H1 (cell line): ENCODE measurements around the gene WDR27. TPM values are rescaled to one million over a fixed set of nuclear protein-coding genes. Genes with fewer than 3 reads are reported as not detected.

Source experiments
- CTCF ChIA-PET: fragments of 300-600 bp; sonication (Branson Sonifier 250); formaldehyde crosslinking; loops from one replicate; lab custom pipeline; 2021; ENCODE audit not compliant: partially characterized antibody; lab: Charles Lee
- POLR2A ChIA-PET: fragments of 300-600 bp; sonication (Branson Sonifier 250); formaldehyde crosslinking; loops from one replicate; lab custom pipeline; 2021; ENCODE audit warnings: inconsistent platforms; ENCODE audit not compliant: partially characterized antibody; lab: Charles Lee
- DNase-seq, 2 experiments: peaks; one replicate each; pipeline versions ENCODE4 v3.0.0 to v3.0.0-alpha.2; 2010 to 2022; ENCODE audit warnings: low spot score in 2 of 2, low read depth in 1 of 2, mixed read lengths in 1 of 2
- FAIRE-seq: peaks from 2 replicates; lab custom pipeline; 2011; peaks lifted over from hg19 to GRCh38; lab: Jason Lieb, UNC
- H2AFZ ChIP-seq: 2 replicates; pipeline ENCODE4 v1.8.1; 2012; ENCODE audit warnings: low read length, inconsistent platforms
- H2AK5ac ChIP-seq: 2 replicates; pipeline ENCODE4 v1.6.1; 2013; ENCODE audit warnings: low read depth, low read length
- H2BK120ac ChIP-seq: replicated peaks from 2 replicates; pipeline ENCODE3; 2013; ENCODE audit warnings: low read depth, low read length, inconsistent platforms
- H2BK12ac ChIP-seq: 2 replicates; pipeline ENCODE4 v1.6.1; 2013; ENCODE audit warnings: low read depth, low read length
- H2BK15ac ChIP-seq: 2 replicates; pipeline ENCODE4 v1.6.1; 2013; ENCODE audit warnings: low read length
- H2BK20ac ChIP-seq: 2 replicates; pipeline ENCODE4 v1.6.1; 2013; ENCODE audit warnings: low read length
- H2BK5ac ChIP-seq: 2 replicates; pipeline ENCODE4 v1.6.1; 2013; ENCODE audit warnings: low read depth, low read length
- H3K14ac ChIP-seq: 2 replicates; pipeline ENCODE4 v1.6.1; 2013; ENCODE audit warnings: inconsistent platforms; ENCODE audit not compliant: insufficient read length
- H3K18ac ChIP-seq: 2 replicates; pipeline ENCODE4 v1.6.1; 2013; ENCODE audit warnings: low read length; ENCODE audit errors: extremely low read depth
- H3K23ac ChIP-seq: 2 replicates; pipeline ENCODE4 v1.6.1; 2013; ENCODE audit warnings: inconsistent platforms; ENCODE audit not compliant: insufficient read length
- H3K23me2 ChIP-seq: 2 replicates; pipeline ENCODE4 v1.6.1; 2013; ENCODE audit warnings: low read depth, low read length
- H3K27ac ChIP-seq: 2 replicates; pipeline ENCODE4 v1.6.1; 2011; ENCODE audit warnings: low read depth, low read length, inconsistent platforms
- H3K27me3 ChIP-seq, 4 experiments: replicated peaks in 1 of 4; 1 replicate in 1 of 4; 2 replicates in 3 of 4; pipeline versions ENCODE4 v1.6.1 to v1.8.1; 2011 to 2013; ENCODE audit warnings: low read length in 3 of 4, mild to moderate bottlenecking in 3 of 4, inconsistent platforms in 2 of 4, mixed read lengths in 2 of 4, moderate library complexity in 1 of 4; ENCODE audit not compliant: control insufficient read depth in 3 of 4, insufficient read depth in 3 of 4; ENCODE audit errors: extremely low read depth in 1 of 4
- H3K36me3 ChIP-seq, 4 experiments: 2 replicates each; pipeline versions ENCODE4 v1.6.1 to v1.8.1; 2011 to 2013; ENCODE audit warnings: mild to moderate bottlenecking in 4 of 4, low read length in 3 of 4, moderate library complexity in 2 of 4, control low read depth in 1 of 4, inconsistent platforms in 1 of 4; ENCODE audit not compliant: insufficient read depth in 4 of 4, control insufficient read depth in 2 of 4
- H3K4ac ChIP-seq: replicated peaks from 2 replicates; pipeline ENCODE3; 2013; ENCODE audit warnings: low read length, low read depth, mixed read lengths, inconsistent platforms; ENCODE audit not compliant: insufficient read length
- H3K4me1 ChIP-seq, 4 experiments: replicated peaks in 1 of 4; 1 replicate in 1 of 4; 2 replicates in 3 of 4; pipeline versions ENCODE4 v1.6.1 to v1.8.1; 2011 to 2013; ENCODE audit warnings: low read length in 3 of 4, inconsistent platforms in 2 of 4, mixed read lengths in 1 of 4; ENCODE audit not compliant: insufficient read depth in 4 of 4, control insufficient read depth in 3 of 4
- H3K4me2 ChIP-seq, 2 experiments: 2 replicates each; pipeline versions ENCODE4 v1.6.1 to v1.8.1; 2011 to 2013; ENCODE audit warnings: low read depth in 2 of 2, low read length in 2 of 2, control low read depth in 1 of 2, inconsistent platforms in 1 of 2, mild to moderate bottlenecking in 1 of 2; ENCODE audit not compliant: insufficient read depth in 1 of 2
- H3K4me3 ChIP-seq, 4 experiments: fragments of 200-600, 300-600 bp in 1 of 4; sonication (generic), shearing (Covaris generic), sonication (Bioruptor Twin) in 1 of 4; 2 replicates each; pipeline versions ENCODE4 v1.5.1 to v1.8.1; 2011 to 2016; ENCODE audit warnings: low read length in 4 of 4, low read depth in 3 of 4, control low read depth in 2 of 4, inconsistent platforms in 2 of 4, mild to moderate bottlenecking in 2 of 4, mixed read lengths in 1 of 4, moderate library complexity in 1 of 4; ENCODE audit not compliant: insufficient read depth in 2 of 4; ENCODE audit errors: extremely low read depth in 1 of 4
- H3K56ac ChIP-seq: replicated peaks from 2 replicates; pipeline ENCODE3; 2013; ENCODE audit warnings: low read depth, mild to moderate bottlenecking, mixed read lengths, low read length, inconsistent platforms; ENCODE audit not compliant: insufficient read length
- H3K79me1 ChIP-seq: 2 replicates; pipeline ENCODE4 v1.6.1; 2013; ENCODE audit warnings: low read depth, low read length, control low read depth
- H3K79me2 ChIP-seq, 2 experiments: 2 replicates each; pipeline versions ENCODE4 v1.6.1 to v1.8.1; 2012 to 2013; ENCODE audit warnings: low read length in 2 of 2, mild to moderate bottlenecking in 2 of 2, inconsistent platforms in 1 of 2; ENCODE audit not compliant: insufficient read depth in 2 of 2, control insufficient read depth in 1 of 2
- H3K9ac ChIP-seq, 4 experiments: replicated peaks in 1 of 4; 1 replicate in 1 of 4; 2 replicates in 3 of 4; pipeline versions ENCODE4 v1.6.1 to v1.8.1; 2011 to 2013; ENCODE audit warnings: low read depth in 3 of 4, low read length in 3 of 4, control low read depth in 2 of 4, mild to moderate bottlenecking in 2 of 4, moderate library complexity in 2 of 4, inconsistent platforms in 1 of 4; ENCODE audit errors: extremely low read depth in 1 of 4
- H3K9me3 ChIP-seq, 2 experiments: 2 replicates each; pipeline versions ENCODE4 v1.6.1 to v1.8.1; 2012 to 2013; ENCODE audit warnings: mild to moderate bottlenecking in 2 of 2, moderate library complexity in 2 of 2, control low read depth in 1 of 2, inconsistent platforms in 1 of 2, low read depth in 1 of 2, low read length in 1 of 2, mixed read lengths in 1 of 2; ENCODE audit not compliant: insufficient read depth in 2 of 2
- H4K20me1 ChIP-seq, 2 experiments: replicated peaks in 1 of 2; 2 replicates each; pipeline versions ENCODE3 to v1.8.1; 2011 to 2013; ENCODE audit warnings: inconsistent platforms in 2 of 2, low read length in 2 of 2, mild to moderate bottlenecking in 1 of 2; ENCODE audit not compliant: insufficient read depth in 2 of 2, control insufficient read depth in 1 of 2
- H4K5ac ChIP-seq: 2 replicates; pipeline ENCODE4 v1.6.1; 2013; ENCODE audit warnings: low read length, low read depth, mixed read lengths, inconsistent platforms; ENCODE audit not compliant: insufficient read length
- H4K8ac ChIP-seq: 2 replicates; pipeline ENCODE4 v1.8.0; 2013; ENCODE audit warnings: mild to moderate bottlenecking, moderate library complexity, low read length, inconsistent platforms; ENCODE audit not compliant: insufficient read depth; ENCODE audit errors: extremely low read depth
- H4K91ac ChIP-seq: replicated peaks from 2 replicates; pipeline ENCODE3; 2013; ENCODE audit warnings: low read length, mixed read lengths, inconsistent platforms; ENCODE audit not compliant: insufficient read length
- CBX8 ChIP-seq: fragments of 300-800, 300-1000 bp; sonication (generic); IDR thresholded peaks from 2 replicates; pipeline ENCODE4 v1.7.1; 2016; ENCODE audit warnings: low read depth, low read length, borderline replicate concordance
- CEBPB ChIP-seq: IDR thresholded peaks from 2 replicates; pipeline ENCODE4 v1.6.1; 2012; ENCODE audit warnings: low read depth, low read length
- CHD1 ChIP-seq: IDR thresholded peaks from 2 replicates; pipeline ENCODE4 v1.6.1; 2012; ENCODE audit warnings: low read depth, low read length, improper control_type of control experiment
- CHD2 ChIP-seq: IDR thresholded peaks from 2 replicates; pipeline ENCODE4 v1.6.1; 2012; ENCODE audit warnings: low read length, improper control_type of control experiment
- FOSL1 ChIP-seq: IDR thresholded peaks from 2 replicates; pipeline ENCODE4 v1.6.1; 2011; ENCODE audit warnings: mild to moderate bottlenecking, low read depth, low read length, moderate library complexity; ENCODE audit not compliant: insufficient read depth
- GTF2F1 ChIP-seq: IDR thresholded peaks from 2 replicates; pipeline ENCODE4 v1.6.1; 2012; ENCODE audit warnings: low read depth, low read length, improper control_type of control experiment, borderline replicate concordance
- RAD21 ChIP-seq, 2 experiments: IDR thresholded peaks in 1 of 2; conservative IDR thresholded peaks in 1 of 2; 2 replicates each; pipeline ENCODE4 v1.6.1; 2011; ENCODE audit warnings: low read depth in 2 of 2, low read length in 2 of 2, improper control_type of control experiment in 1 of 2, inconsistent platforms in 1 of 2, mild to moderate bottlenecking in 1 of 2, moderate library complexity in 1 of 2
- RNF2 ChIP-seq: fragments of 200-900, 300-1000 bp; sonication (generic); IDR thresholded peaks from 2 replicates; pipeline ENCODE4 v1.7.1; 2016; ENCODE audit warnings: borderline replicate concordance, low read depth, mild to moderate bottlenecking, antibody characterized with exemption, low read length; ENCODE audit not compliant: poor library complexity, severe bottlenecking; ENCODE audit errors: missing control alignments
- SP4 ChIP-seq: IDR thresholded peaks from 2 replicates; pipeline ENCODE4 v1.6.1; 2012; ENCODE audit warnings: low read length, inconsistent platforms
- SRF ChIP-seq: IDR thresholded peaks from 2 replicates; pipeline ENCODE4 v1.6.1; 2011; ENCODE audit warnings: mild to moderate bottlenecking, low read depth, low read length, moderate library complexity
- TBP ChIP-seq: IDR thresholded peaks from 2 replicates; pipeline ENCODE4 v1.6.1; 2011; ENCODE audit warnings: low read depth, low read length, improper control_type of control experiment
- WGBS, 2 experiments: shearing (Covaris generic) in 1 of 2; methylation state at CpG; one replicate each; pipeline versions ENCODE4 v1.1.6 to v1.1.7; 2013 to 2015; ENCODE audit warnings: low lambda C conversion rate in 2 of 2, mixed read lengths in 2 of 2, inconsistent platforms in 1 of 2, low coverage in 1 of 2, missing lambda C conversion rate in 1 of 2; ENCODE audit not compliant: insufficient replicate concordance in 2 of 2, insufficient coverage in 1 of 2, insufficient read length in 1 of 2; ENCODE audit errors: extremely low coverage in 1 of 2, missing lambda C conversion rate in 1 of 2; 5-methylcytosine and 5-hydroxymethylcytosine counted together
- polyA plus RNA-seq, 7 experiments: library from polyadenylated mRNA; depleted of rRNA in 3 of 7; stranded (reverse) in 5 of 7; unstranded in 2 of 7; fragments of >200 nt in 5 of 7; fragments of 200-250 nt in 2 of 7; gene quantifications; 1 replicate in 5 of 7; 2 replicates in 1 of 7; 4 replicates in 1 of 7; pipeline versions ENCODE4 v1.2.1 to v1.2.3, GENCODE V29; 2011 to 2013; ENCODE audit warnings: missing spikeins in 2 of 7, mixed read lengths in 2 of 7
- total RNA-seq: library from RNA; stranded (reverse); fragmentation: NEBNext Ultra II Directional; extraction: Animal tissue kit (Norgen Biotek cat#: 25700); gene quantifications from 2 replicates; pipeline ENCODE4 v1.2.1, GENCODE V29; 2021

Gene WDR27
- total and polyA plus RNA-seq, 2 of the 8 experiments (the other 6 are each of a cell fraction or from before 2014, with no cell fraction given), result 53.6 to 68.6 TPM

- Histone ChIP-seq H3K79me1 (no peaks in the 10 kb centered on the region; the same call in 1 of the 2 replicates), H3K36me3 (no peaks in the 10 kb centered on the region), H2BK120ac (no peak overlapping the region), H3K4me2 (no peak overlapping the region), H2BK12ac (no peak overlapping the region), H4K5ac (no peak overlapping the region), H3K56ac (no peak overlapping the region), H3K27ac (no peak overlapping the region), H3K27me3 (no peaks in the 10 kb centered on the region), H3K14ac (no peak overlapping the region), H2AFZ (peak overlapping the region; percentile 94; the same call in 1 of the 2 replicates), H3K4ac (no peak overlapping the region), H2BK15ac (no peak overlapping the region), H4K20me1 (no peaks in the 10 kb centered on the region), H3K4me3 (no peak overlapping the region), H2AK5ac (no peak overlapping the region), H4K91ac (no peak overlapping the region), H3K9me3 (no peaks in the 10 kb centered on the region), H3K23ac (no peak overlapping the region), H3K9ac (no peak overlapping the region), H2BK20ac (no peak overlapping the region), H3K23me2 (no peaks in the 10 kb centered on the region), H2BK5ac (no peak overlapping the region), H3K18ac (peak overlapping the region; percentile 60; the same call in 1 of the 2 replicates), H3K79me2 (no peaks in the 10 kb centered on the region), H4K8ac (no peak overlapping the region), H3K4me1 (peaks cover 0 to 4% (median 2%) of the 10 kb centered on the region in 4 experiments; a peak in 3 of 7 replicates)
- WGBS, 2 experiments, result 88% methylated on average over 9 of the region's 9 CpGs; no CpG with 5 or more reads in 1 of the 2 experiments
- CTCF ChIA-PET, result no interaction called here
- FAIRE-seq (no peak), DNase-seq (no peak)
- POLR2A ChIA-PET, result interaction anchor here (1.6 kb wide), 1 partner anchor 14 kb away, joined by 5 read pairs; the partner anchor contains the start of genes DYNLT2 and ERMARD
- TF ChIP-seq RAD21 (IDR thresholded peaks at IDR 0.05 in 1 of 2, conservative IDR thresholded peaks at IDR 0.05 in 1 of 2; ENCODE audit: low read depth in 2 of 2, low read length in 2 of 2) (no peak), GTF2F1 (no peak), SRF (no peak), CBX8 (no peak), FOSL1 (no peak), SP4 (no peak), CEBPB (no peak), RNF2 (no peak), CHD1 (no peak), TBP (no peak), CHD2 (no peak)
Measured at GRCh38 chr6:169738204-169738975, 36.6 kb upstream of the WDR27 start.
